Measurements from ENCODE around the gene ARHGDIG.

GRCh38 chr16:293043-293775 lies 12.8 kb downstream of the ARHGDIG start:
- TF ChIP-seq POLR2A (IDR thresholded peaks at IDR 0.05) (no peak), CTCF (IDR thresholded peaks at IDR 0.05) (no peak)
